Aorta (tissue), 5 donors: ENCODE data around the gene PLD2. TPM values are rescaled to one million over a fixed set of nuclear protein-coding genes. Genes with fewer than 3 reads are reported as not detected.

Source experiments
- ATAC-seq: fragments of 200-7000 bp; cut with Tn5 transposase; one replicate; pipeline ENCODE4 v1.9.1; 2022; ENCODE audit warnings: moderate library complexity; ENCODE audit not compliant: low FRiP score
- DNase-seq, 2 donors: peaks; one replicate each; pipeline ENCODE4 v3.0.0-alpha.2; 2020
- H3K27ac ChIP-seq, 2 donors: one replicate each; pipeline ENCODE4 v1.5.1; 2013; ENCODE audit warnings: low read length in 2 of 2, mild to moderate bottlenecking in 2 of 2, moderate library complexity in 2 of 2, control low read depth in 1 of 2, inconsistent platforms in 1 of 2, low read depth in 1 of 2
- H3K27me3 ChIP-seq, 2 donors: one replicate each; pipeline ENCODE4 v1.6.1; 2013; ENCODE audit warnings: control low read depth in 1 of 2, low read length in 1 of 2, mild to moderate bottlenecking in 1 of 2, moderate library complexity in 1 of 2; ENCODE audit not compliant: insufficient read depth in 2 of 2, control insufficient read depth in 1 of 2
- H3K36me3 ChIP-seq, 2 donors: one replicate each; pipeline ENCODE4 v1.6.1; 2013; ENCODE audit warnings: control low read depth in 1 of 2, low read length in 1 of 2, mild to moderate bottlenecking in 1 of 2; ENCODE audit not compliant: insufficient read depth in 2 of 2, control insufficient read depth in 1 of 2
- H3K4me1 ChIP-seq, 2 donors: one replicate each; pipeline ENCODE4 v1.6.1; 2013; ENCODE audit warnings: low read length in 2 of 2, control low read depth in 1 of 2, mild to moderate bottlenecking in 1 of 2, moderate library complexity in 1 of 2; ENCODE audit not compliant: insufficient read depth in 2 of 2, control insufficient read depth in 1 of 2
- H3K4me3 ChIP-seq, 2 donors: one replicate each; pipeline ENCODE4 v1.5.1; 2013; ENCODE audit warnings: low read length in 2 of 2, control low read depth in 1 of 2, mild to moderate bottlenecking in 1 of 2
- H3K9me3 ChIP-seq: one replicate; pipeline ENCODE4 v1.6.1; 2013; ENCODE audit warnings: mild to moderate bottlenecking, low read length; ENCODE audit not compliant: control insufficient read depth
- WGBS, 2 donors: extraction: QIAGEN DNeasy Blood & Tissue Kit; methylation state at CpG; one replicate each; pipeline ENCODE4 v1.1.7; 2013; 5-methylcytosine and 5-hydroxymethylcytosine counted together
- intact Hi-C, 2 donors: fragments of 100-400 bp; cut with DNase I; formaldehyde crosslinking; loops; one replicate each; pipeline versions ENCODE4 v1.14.2 to v1.15.0; 2022
- long read RNA-seq, 2 donors: library from polyadenylated mRNA; unstranded; transcript quantifications; one replicate each; pipeline ENCODE4 v2.0.0, GENCODE V29; 2020 to 2021
- polyA plus RNA-seq, 2 donors: library from polyadenylated mRNA; stranded (reverse); fragments of 200-250 nt; gene quantifications; one replicate each; pipeline ENCODE4 v1.2.3, GENCODE V29; 2013
- total RNA-seq, 2 donors: library from RNA; stranded (reverse); fragmentation: NEBNext Ultra II Directional; extraction: Animal tissue kit (Norgen Biotek cat#: 25700); gene quantifications; one replicate each; pipeline ENCODE4 v1.2.1, GENCODE V29; 2021
- donor health status: healthy with polysubstance abuse.
- donor health status: Bipolar disorder and iron deficiency.
- donor health status: DM: no; HTN: no; CAD: no.
- donor health status: DM: no; HTN: no; CAD: no.
- donor health status: DM: yes; HTN: yes; CAD: no.

The PLD2 gene
- total RNA-seq (10 to 100 TPM; 25.3 to 65.0 TPM), polyA plus RNA-seq (10 to 100 TPM in 1 of 2 donors, 1 to 10 TPM in 1; 8.8 to 32.9 TPM)
- long read RNA-seq, donor 1, transcript PLD2-201 (25 exons, 3,503 nt), result major isoform, 18 of 47 reads
- long read RNA-seq, donor 1, transcript PLD2-205 (25 exons, 3,391 nt), result minor isoform, 7 of 47 reads
- long read RNA-seq, donor 1, partial matches to known transcripts, result 18 of 47 reads
- long read RNA-seq, donor 1, other reads (novel, unspliced or antisense), result 4 of 47 reads
- long read RNA-seq, donor 2, transcript PLD2-201 (25 exons, 3,503 nt), result major isoform, 6 of 27 reads
- long read RNA-seq, donor 2, partial matches to known transcripts, result 5 of 27 reads
- long read RNA-seq, donor 2, other reads (novel, unspliced or antisense), result 14 of 27 reads

GRCh38 chr17:4806777-4807604 lies at the start of gene PLD2:
Gene PLD2 (plus strand): TSS chr17:4807152. CDS start chr17:4807773, 621 bp downstream.
- no peaks in the 10 kb centered on the region for H3K9me3 ChIP-seq
- peak; percentile 96 for ATAC-seq
- no peak within 1 kb of the TSS for H3K27ac ChIP-seq
- intact Hi-C loops, result loop anchor here in 1 of 2 donors (5.0 kb wide), 1 partner anchor 80 kb away; no protein-coding TSS in a partner anchor
- peak within 1 kb of the TSS; percentile 92 to 93 for H3K4me3 ChIP-seq
- no peaks in the 10 kb centered on the region for H3K27me3 ChIP-seq
- 1 to 2% methylated on average over 62 to 106 of the region's 106 CpGs for WGBS, 2 donors
- H3K36me3 ChIP-seq, result no peaks in the 10 kb centered on the region
- DNase-seq, result peak; percentile 93 to 94
- no peaks in the 10 kb centered on the region for H3K4me1 ChIP-seq

- H3K27ac ChIP-seq, result no peak overlapping the region
- DNase-seq (peak in 1 of 2 donors; percentile 23), ATAC-seq (no peak)
- H3K4me1 ChIP-seq, result no peaks in the 10 kb centered on the region
- intact Hi-C loops, result no loop called here
- H3K4me3 ChIP-seq, result no peak overlapping the region
- no peaks in the 10 kb centered on the region for H3K27me3 ChIP-seq
- no peaks in the 10 kb centered on the region for H3K36me3 ChIP-seq
- WGBS, 2 donors, result 79 to 82% methylated on average over 10 of the region's 10 CpGs
- H3K9me3 ChIP-seq, result no peaks in the 10 kb centered on the region
Observed at GRCh38 chr17:4759776-4760236, 47.1 kb upstream of the PLD2 start.

- DNase-seq, result no peak
- no peak overlapping the region for H3K27ac ChIP-seq
- no peak overlapping the region for H3K4me3 ChIP-seq
- 68 to 69% methylated on average over 3 of the region's 3 CpGs for WGBS, 2 donors
- ATAC-seq, result no peak
- H3K9me3 ChIP-seq, result no peaks in the 10 kb centered on the region
- no peaks in the 10 kb centered on the region for H3K27me3 ChIP-seq
- H3K36me3 ChIP-seq, result no peaks in the 10 kb centered on the region
- H3K4me1 ChIP-seq, result no peaks in the 10 kb centered on the region
- intact Hi-C loops, result no loop called here
Observed at GRCh38 chr17:4764595-4764994, 42.4 kb upstream of the PLD2 start.

GRCh38 chr17:4766201-4766600 lies 40.8 kb upstream of the PLD2 start:
- DNase-seq (peak; percentile 16 to 76), ATAC-seq (no peak)
- H3K9me3 ChIP-seq, result no peaks in the 10 kb centered on the region
- H3K27ac ChIP-seq, result no peak overlapping the region
- no peaks in the 10 kb centered on the region for H3K4me1 ChIP-seq
- H3K4me3 ChIP-seq, result no peak overlapping the region
- WGBS, 2 donors, result 78 to 86% methylated on average over 3 of the region's 3 CpGs
- no peaks in the 10 kb centered on the region for H3K36me3 ChIP-seq
- intact Hi-C loops, result no loop called here
- no peaks in the 10 kb centered on the region for H3K27me3 ChIP-seq

GRCh38 chr17:4766723-4767122 lies 40.2 kb upstream of the PLD2 start:
- no peaks in the 10 kb centered on the region for H3K9me3 ChIP-seq
- H3K36me3 ChIP-seq, result no peaks in the 10 kb centered on the region
- H3K27ac ChIP-seq, result no peak overlapping the region
- H3K4me1 ChIP-seq, result no peaks in the 10 kb centered on the region
- no peak overlapping the region for H3K4me3 ChIP-seq
- ATAC-seq, result no peak
- intact Hi-C loops, result no loop called here
- WGBS, 2 donors, result 77 to 82% methylated on average over 9 of the region's 9 CpGs
- peak in 1 of 2 donors; percentile 41 for DNase-seq
- no peaks in the 10 kb centered on the region for H3K27me3 ChIP-seq

- WGBS, 2 donors, result 79 to 80% methylated on average over 6 of the region's 6 CpGs
- H3K9me3 ChIP-seq, result no peaks in the 10 kb centered on the region
- no peak overlapping the region for H3K4me3 ChIP-seq
- H3K27ac ChIP-seq, result no peak overlapping the region
- DNase-seq, result no peak
- H3K4me1 ChIP-seq, result no peaks in the 10 kb centered on the region
- intact Hi-C loops, result no loop called here
- ATAC-seq, result no peak
- H3K36me3 ChIP-seq, result no peaks in the 10 kb centered on the region
- no peaks in the 10 kb centered on the region for H3K27me3 ChIP-seq
Observed at GRCh38 chr17:4768298-4768697, 38.7 kb upstream of the PLD2 start.

- no peak overlapping the region for H3K27ac ChIP-seq
- intact Hi-C loops, result no loop called here
- no peaks in the 10 kb centered on the region for H3K9me3 ChIP-seq
Observed at GRCh38 chr17:4769628-4770027, 37.3 kb upstream of the PLD2 start.

GRCh38 chr17:4771519-4772234 lies 35.3 kb upstream of the PLD2 start, which contains the start of gene TM4SF5:
Gene TM4SF5 (plus strand): TSS chr17:4771886. CDS start chr17:4771923, 37 bp downstream.
- H3K4me3 ChIP-seq, result no peak within 1 kb of the TSS
- intact Hi-C loops, result no loop called here
- no peaks in the 10 kb centered on the region for H3K27me3 ChIP-seq
- 53 to 54% methylated on average over 13 of the region's 13 CpGs for WGBS, 2 donors
- H3K9me3 ChIP-seq, result no peaks in the 10 kb centered on the region
- H3K27ac ChIP-seq, result no peak within 1 kb of the TSS
- no peaks in the 10 kb centered on the region for H3K36me3 ChIP-seq
- H3K4me1 ChIP-seq, result no peaks in the 10 kb centered on the region
- ATAC-seq (no peak), DNase-seq (no peak)

More at GRCh38 chr17:4769628-4770027, 37.3 kb upstream of the PLD2 start:
- no peak for ATAC-seq
- no peaks in the 10 kb centered on the region for H3K36me3 ChIP-seq
- H3K4me3 ChIP-seq, result no peak overlapping the region
- H3K4me1 ChIP-seq, result no peaks in the 10 kb centered on the region
- no peaks in the 10 kb centered on the region for H3K27me3 ChIP-seq
- 73 to 84% methylated on average over 2 of the region's 2 CpGs for WGBS, 2 donors
- DNase-seq, result no peak
